Body of pancreas (tissue), 4 donors: ENCODE results near the gene JADE3. TPM values are rescaled to one million over a fixed set of nuclear protein-coding genes. Genes with fewer than 3 reads are reported as not detected.

Experiments
- ATAC-seq: fragments of 150-250 bp; one replicate; pipeline ENCODE4 v1.9.1; 2016
- DNase-seq, 4 donors: peaks; one replicate each; pipeline ENCODE4 v3.0.0-alpha.2; 2019
- H3K27ac ChIP-seq, 4 donors: fragments of 200-600 bp; sonication (generic); 1 replicate in 3 of 4; 2 replicates in 1 of 4; pipeline versions ENCODE4 v1.5.1 to v1.6.1; 2016 to 2019; ENCODE audit warnings: mild to moderate bottlenecking in 1 of 4, mixed read lengths in 1 of 4, moderate library complexity in 1 of 4
- H3K27me3 ChIP-seq, 2 donors: fragments of 200-600 bp; sonication (generic); one replicate each; pipeline ENCODE4 v1.6.0; 2016; ENCODE audit warnings: mild to moderate bottlenecking in 1 of 2
- H3K36me3 ChIP-seq, 2 donors: fragments of 200-600 bp; sonication (generic); replicated peaks in 1 of 2; 2 replicates each; pipeline ENCODE4 v1.5.1; 2016; ENCODE audit warnings: low read depth in 2 of 2; ENCODE audit not compliant: insufficient read depth in 1 of 2
- H3K4me1 ChIP-seq: fragments of 200-600 bp; sonication (generic); one replicate; pipeline ENCODE4 v1.6.0; 2016
- H3K4me3 ChIP-seq, 2 donors: fragments of 200-600 bp; sonication (generic); 1 replicate in 1 of 2; 2 replicates in 1 of 2; pipeline ENCODE4 v1.5.1; 2016 to 2019
- H3K9me3 ChIP-seq, 3 donors: fragments of 200-600 bp; sonication (generic); 1 replicate in 2 of 3; 2 replicates in 1 of 3; pipeline ENCODE4 v1.5.1; 2016
- POLR2A ChIP-seq, 3 donors: fragments of 450-650 bp; IDR thresholded peaks; one replicate each; pipeline ENCODE4 v1.6.1; 2016; ENCODE audit warnings: antibody characterized with exemption in 3 of 3, mild to moderate bottlenecking in 2 of 3
- WGBS, 2 donors: methylation state at CpG; one replicate each; pipeline ENCODE4 v1.1.5; 2017; 5-methylcytosine and 5-hydroxymethylcytosine counted together
- intact Hi-C: fragments of 100-400 bp; cut with DNase I; formaldehyde crosslinking; loops from one replicate; pipeline ENCODE4 v1.15.1; 2023
- total RNA-seq, 2 donors: library from RNA; depleted of rRNA; stranded (reverse); fragments of >200 nt; gene quantifications; one replicate each; pipeline ENCODE4 v1.1.0, GENCODE V29; 2016
- TF ChIP-seq, protein P1 (sequence below), 7 experiments: fragments of 450-650 bp in 4 of 7; fragments of 200-600 bp in 3 of 7; sonication (generic) in 3 of 7; IDR thresholded peaks; one replicate each; pipeline ENCODE4 v1.5.1; 2016 to 2019; ENCODE audit warnings: antibody characterized with exemption in 7 of 7

JADE3 gene
- total RNA-seq, 2 donors from 2014 or later: 2.3 to 9.3 TPM

GRCh38 chrX:46957297-46957696, 45.1 kb downstream of the JADE3 start:
- Histone ChIP-seq H3K27ac (no peak overlapping the region), H3K4me1 (peaks cover 36% of the 10 kb centered on the region), H3K9me3 (no peaks in the 10 kb centered on the region), H3K27me3 (no peaks in the 10 kb centered on the region), H3K36me3 (no peaks in the 10 kb centered on the region), H3K4me3 (no peak overlapping the region)
- peak in 2 of 4 donors; percentile 19 to 20 for DNase-seq
- ATAC-seq: no peak
- intact Hi-C loops: no loop called here
- TF ChIP-seq POLR2A (IDR thresholded peaks at IDR 0.05): no peak
- TF ChIP-seq, protein P1, sequence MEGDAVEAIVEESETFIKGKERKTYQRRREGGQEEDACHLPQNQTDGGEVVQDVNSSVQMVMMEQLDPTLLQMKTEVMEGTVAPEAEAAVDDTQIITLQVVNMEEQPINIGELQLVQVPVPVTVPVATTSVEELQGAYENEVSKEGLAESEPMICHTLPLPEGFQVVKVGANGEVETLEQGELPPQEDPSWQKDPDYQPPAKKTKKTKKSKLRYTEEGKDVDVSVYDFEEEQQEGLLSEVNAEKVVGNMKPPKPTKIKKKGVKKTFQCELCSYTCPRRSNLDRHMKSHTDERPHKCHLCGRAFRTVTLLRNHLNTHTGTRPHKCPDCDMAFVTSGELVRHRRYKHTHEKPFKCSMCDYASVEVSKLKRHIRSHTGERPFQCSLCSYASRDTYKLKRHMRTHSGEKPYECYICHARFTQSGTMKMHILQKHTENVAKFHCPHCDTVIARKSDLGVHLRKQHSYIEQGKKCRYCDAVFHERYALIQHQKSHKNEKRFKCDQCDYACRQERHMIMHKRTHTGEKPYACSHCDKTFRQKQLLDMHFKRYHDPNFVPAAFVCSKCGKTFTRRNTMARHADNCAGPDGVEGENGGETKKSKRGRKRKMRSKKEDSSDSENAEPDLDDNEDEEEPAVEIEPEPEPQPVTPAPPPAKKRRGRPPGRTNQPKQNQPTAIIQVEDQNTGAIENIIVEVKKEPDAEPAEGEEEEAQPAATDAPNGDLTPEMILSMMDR (IDR thresholded peaks at IDR 0.05): no peak
- WGBS, 2 donors: 64 to 72% methylated on average over 3 of the region's 3 CpGs

DNA sequence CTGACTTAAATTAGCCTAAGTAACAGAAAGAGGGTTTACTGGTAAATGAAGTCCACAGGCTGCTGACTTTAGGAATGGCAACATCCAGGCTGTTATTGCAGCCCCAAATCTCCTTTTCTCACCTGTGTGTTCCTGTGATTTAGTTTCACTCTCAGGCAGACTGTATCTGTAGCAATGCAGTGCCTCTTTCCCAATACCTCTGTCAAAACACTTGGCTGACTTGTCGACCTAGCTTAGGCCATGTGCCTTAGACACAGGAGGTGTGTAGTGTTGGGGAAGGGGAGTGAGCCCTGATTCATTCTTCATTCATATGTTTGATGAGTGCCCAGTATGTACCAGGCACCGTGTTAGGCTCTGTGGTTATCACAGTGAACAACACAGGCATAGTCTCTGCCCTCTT, 46.9 kb downstream of the JADE3 start:
- intact Hi-C loops: no loop called here
- Histone ChIP-seq H3K27me3 (no peaks in the 10 kb centered on the region), H3K27ac (no peak overlapping the region), H3K9me3 (no peaks in the 10 kb centered on the region), H3K4me1 (peaks cover 36% of the 10 kb centered on the region), H3K36me3 (no peaks in the 10 kb centered on the region), H3K4me3 (no peak overlapping the region)
- 31 to 80% methylated on average over 1 to 2 of the region's 2 CpGs for WGBS, 2 donors
- TF ChIP-seq, protein P1 (IDR thresholded peaks at IDR 0.05): no peak
- no peak for TF ChIP-seq POLR2A (IDR thresholded peaks at IDR 0.05)
- peak; percentile 45 for ATAC-seq
- no peak for DNase-seq

DNA sequence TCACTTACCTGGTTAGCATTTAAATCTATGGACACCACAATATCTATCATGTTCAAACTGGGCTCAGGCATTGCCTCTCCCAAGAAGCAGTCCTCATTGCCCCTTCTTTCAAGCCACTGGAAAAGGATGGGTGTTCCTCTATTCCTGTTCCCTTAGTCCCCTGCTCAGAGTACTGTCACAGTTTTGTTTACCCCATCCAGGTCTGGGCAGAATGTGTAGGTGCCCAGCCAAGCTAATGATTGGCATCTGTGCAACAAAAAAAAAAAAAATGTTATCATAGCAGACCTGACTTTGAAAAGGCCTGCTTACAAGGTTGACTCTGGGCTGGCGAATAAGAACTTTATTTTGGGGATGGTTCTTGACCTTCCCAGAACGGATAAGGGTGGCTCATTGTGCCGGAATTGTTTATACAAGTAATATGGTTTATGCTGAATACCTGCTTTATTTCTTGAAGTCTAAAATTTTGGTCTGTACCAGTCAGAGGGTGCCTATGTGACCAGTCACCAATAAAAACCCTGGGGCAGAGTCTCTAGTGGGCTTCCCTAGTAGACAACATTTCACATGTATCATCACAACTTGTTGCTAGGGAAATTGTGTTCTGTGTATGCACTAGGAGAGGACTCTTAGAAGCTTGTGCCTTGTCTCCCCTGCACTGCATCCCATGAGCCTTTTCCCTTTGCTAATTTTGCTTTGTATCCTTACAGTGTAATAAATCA, 47.9 kb downstream of the JADE3 start:
- no peak for ATAC-seq
- no peak for DNase-seq
- Histone ChIP-seq H3K4me1 (peaks cover 35% of the 10 kb centered on the region), H3K27ac (no peak overlapping the region), H3K4me3 (no peak overlapping the region), H3K36me3 (no peaks in the 10 kb centered on the region), H3K27me3 (no peaks in the 10 kb centered on the region), H3K9me3 (no peaks in the 10 kb centered on the region)
- WGBS, 2 donors: 42 to 55% methylated on average over 3 of the region's 3 CpGs
- TF ChIP-seq, protein P1 (IDR thresholded peaks at IDR 0.05): no peak
- no peak for TF ChIP-seq POLR2A (IDR thresholded peaks at IDR 0.05)
- intact Hi-C loops: no loop called here

DNA sequence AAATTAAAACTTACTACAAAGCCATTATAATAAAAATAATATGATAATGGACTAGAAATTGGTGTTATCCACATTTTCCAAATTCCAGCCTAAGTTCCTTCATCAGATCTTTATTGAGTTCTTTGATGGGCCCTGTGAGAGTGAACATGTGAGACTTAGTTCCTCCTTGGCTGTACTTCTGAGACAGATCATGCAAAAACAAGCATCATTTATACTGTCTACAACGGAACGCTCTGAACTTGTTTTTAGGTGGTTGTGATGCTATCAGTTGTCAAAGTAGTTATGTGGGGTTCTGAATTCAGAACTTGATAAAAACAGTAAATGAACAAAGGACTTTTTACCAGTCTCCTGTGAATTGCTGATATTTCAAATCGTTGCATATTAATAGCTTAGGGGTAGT, 48.9 kb downstream of the JADE3 start:
- Histone ChIP-seq H3K4me1 (peaks cover 35% of the 10 kb centered on the region), H3K4me3 (no peak overlapping the region), H3K36me3 (no peaks in the 10 kb centered on the region), H3K9me3 (no peaks in the 10 kb centered on the region), H3K27ac (no peak overlapping the region), H3K27me3 (no peaks in the 10 kb centered on the region)
- ATAC-seq: no peak
- intact Hi-C loops: no loop called here
- WGBS, 2 donors: 56 to 72% methylated on average over 3 of the region's 3 CpGs
- TF ChIP-seq, protein P1 (IDR thresholded peaks at IDR 0.05): no peak
- TF ChIP-seq POLR2A (IDR thresholded peaks at IDR 0.05): no peak
- no peak for DNase-seq
